IPS DF 19.7 (cell line): Measurements from ENCODE around the gene HAPLN3.

Experiments used
- DNase-seq: peaks from one replicate; pipeline ENCODE4 v3.0.0-alpha.2; 2013; ENCODE audit warnings: low read depth, low spot score

Gene HAPLN3

GRCh38 chr15:88860212-88860611 is 35.1 kb downstream of the HAPLN3 start:
- DNase-seq = no peak

GRCh38 chr15:88859550-88859949 is 35.8 kb downstream of the HAPLN3 start:
- DNase-seq = no peak

GRCh38 chr15:88858934-88859333 is 36.4 kb downstream of the HAPLN3 start:
- no peak for DNase-seq

- DNase-seq = no peak
These were observed 42.9 kb downstream of the HAPLN3 start for GRCh38 chr15:88852476-88852875.

- no peak for DNase-seq
These were observed 45.8 kb downstream of the HAPLN3 start for GRCh38 chr15:88849376-88850072.

- DNase-seq = no peak
These were observed 47.1 kb downstream of the HAPLN3 start for GRCh38 chr15:88848203-88848602.

GRCh38 chr15:88847144-88847543 is 48.2 kb downstream of the HAPLN3 start:
- no peak for DNase-seq

- DNase-seq = no peak
These were observed 49.7 kb downstream of the HAPLN3 start for GRCh38 chr15:88845616-88846015.

- DNase-seq = no peak
These were observed 50.5 kb downstream of the HAPLN3 start for GRCh38 chr15:88844749-88845386.

GRCh38 chr15:88843334-88843733 is 52.0 kb downstream of the HAPLN3 start:
- no peak for DNase-seq

GRCh38 chr15:88842156-88842555 is 53.2 kb downstream of the HAPLN3 start:
- no peak for DNase-seq

GRCh38 chr15:88841236-88841635 is 54.1 kb downstream of the HAPLN3 start:
- no peak for DNase-seq

GRCh38 chr15:88839961-88840360 is 55.4 kb downstream of the HAPLN3 start:
- no peak for DNase-seq

- DNase-seq = no peak
These were observed 56.2 kb downstream of the HAPLN3 start for GRCh38 chr15:88839146-88839545.

GRCh38 chr15:88838667-88839066 is 56.7 kb downstream of the HAPLN3 start:
- DNase-seq = no peak

GRCh38 chr15:88835646-88836045 is 59.7 kb downstream of the HAPLN3 start:
- DNase-seq = no peak

- no peak for DNase-seq
These were observed 60.2 kb downstream of the HAPLN3 start for GRCh38 chr15:88835119-88835518.

GRCh38 chr15:88834211-88834812 is 61.0 kb downstream of the HAPLN3 start:
- DNase-seq = peak; percentile 33

GRCh38 chr15:88833731-88834100 is 61.6 kb downstream of the HAPLN3 start:
- no peak for DNase-seq

- no peak for DNase-seq
These were observed 62.3 kb downstream of the HAPLN3 start for GRCh38 chr15:88832820-88833730.

GRCh38 chr15:88830016-88830415 is 65.3 kb downstream of the HAPLN3 start:
- DNase-seq = no peak

- no peak for DNase-seq
These were observed 66.6 kb downstream of the HAPLN3 start for GRCh38 chr15:88828791-88829190.
